Muscle of leg (tissue), 11 donors: Measurements from ENCODE around the gene GALNT9. TPM values are rescaled to one million over a fixed set of nuclear protein-coding genes. Genes with fewer than 3 reads are reported as not detected.

Experiments used
- DNase-seq: peaks from one replicate; pipeline ENCODE4 v3.0.0; 2013
- H3K27ac ChIP-seq: one replicate; pipeline ENCODE4 v1.5.1; 2013; ENCODE audit warnings: mild to moderate bottlenecking, low read length, control low read depth
- H3K27me3 ChIP-seq: one replicate; pipeline ENCODE4 v1.6.1; 2013; ENCODE audit warnings: low read length; ENCODE audit not compliant: control insufficient read depth, insufficient read depth
- H3K36me3 ChIP-seq: one replicate; pipeline ENCODE4 v1.6.1; 2013; ENCODE audit warnings: low read length; ENCODE audit not compliant: control insufficient read depth, insufficient read depth
- H3K4me1 ChIP-seq: one replicate; pipeline ENCODE4 v1.6.1; 2013; ENCODE audit warnings: low read length; ENCODE audit not compliant: control insufficient read depth, insufficient read depth
- H3K4me3 ChIP-seq: one replicate; pipeline ENCODE4 v1.5.1; 2013; ENCODE audit warnings: low read length, control low read depth
- H3K9me3 ChIP-seq: replicated peaks from 2 replicates; pipeline ENCODE4 v1.6.1; 2013; ENCODE audit warnings: low read depth, low read length; ENCODE audit not compliant: control insufficient read depth
- WGBS: methylation state at CpG from one replicate; pipeline ENCODE4 v1.1.5; 2013; ENCODE audit warnings: missing lambda C conversion rate; ENCODE audit not compliant: insufficient coverage; 5-methylcytosine and 5-hydroxymethylcytosine counted together
- polyA plus RNA-seq, 8 donors: library from polyadenylated mRNA; unstranded; fragments of 120-200 nt; gene quantifications; one replicate each; pipeline versions ENCODE4 v1.2.1 to v1.2.3, GENCODE V29; 2013; ENCODE audit warnings: inconsistent platforms in 1 of 8, low replicate concordance in 1 of 8; ENCODE audit not compliant: insufficient read length in 8 of 8, insufficient read depth in 1 of 8
- total RNA-seq: library from RNA; stranded (reverse); fragments of 120-200 nt; gene quantifications from one replicate; pipeline ENCODE4 v1.2.4, GENCODE V29; 2013

GALNT9 gene
- total and polyA plus RNA-seq, 9 donors = 0.91 to 3.0 (median 2.0) TPM

DNA sequence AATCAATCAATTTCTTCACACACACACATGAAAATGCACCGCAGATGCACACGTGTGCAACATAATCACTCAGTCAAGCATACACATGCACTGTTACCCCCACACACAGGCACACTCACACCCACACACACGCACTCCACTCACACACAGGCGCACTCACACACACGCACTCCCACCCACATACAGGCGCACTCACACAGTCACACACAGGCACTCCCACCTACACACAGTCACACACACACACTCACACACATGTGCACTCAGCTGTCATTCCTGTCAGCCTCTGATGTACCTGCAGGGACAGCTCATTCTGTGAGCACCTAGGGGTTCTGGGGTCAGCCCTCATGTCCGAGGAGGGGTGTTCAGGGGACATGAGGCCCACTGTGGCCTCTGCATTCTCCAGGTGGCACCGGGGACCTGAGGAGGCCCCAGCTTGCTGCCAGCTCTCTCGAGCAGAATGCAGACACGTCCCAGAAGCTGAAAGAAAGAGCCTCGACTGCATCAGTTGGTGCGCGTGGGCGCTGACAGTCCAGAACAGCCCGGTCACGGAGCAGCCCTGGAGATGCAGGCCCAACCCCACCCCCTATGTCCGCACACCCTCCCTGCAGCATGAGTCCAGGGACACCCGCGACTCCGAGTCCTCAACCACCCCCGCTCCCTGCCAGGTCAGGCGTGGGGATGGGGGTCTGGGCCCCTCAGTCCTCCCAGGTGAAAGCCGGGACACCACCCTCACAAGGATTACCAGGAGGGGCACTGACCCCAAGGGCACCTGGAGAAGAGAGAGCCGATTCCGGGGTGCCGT lies 115.8 kb downstream of the GALNT9 start:
- 86% methylated on average over 14 of the region's 26 CpGs for WGBS
- Histone ChIP-seq H3K4me3 (no peak overlapping the region), H3K4me1 (peaks cover 7% of the 10 kb centered on the region), H3K27me3 (peaks cover 17% of the 10 kb centered on the region), H3K36me3 (no peaks in the 10 kb centered on the region), H3K27ac (no peak overlapping the region), H3K9me3 (peaks cover under 1% of the 10 kb centered on the region)
- DNase-seq = no peak

DNA sequence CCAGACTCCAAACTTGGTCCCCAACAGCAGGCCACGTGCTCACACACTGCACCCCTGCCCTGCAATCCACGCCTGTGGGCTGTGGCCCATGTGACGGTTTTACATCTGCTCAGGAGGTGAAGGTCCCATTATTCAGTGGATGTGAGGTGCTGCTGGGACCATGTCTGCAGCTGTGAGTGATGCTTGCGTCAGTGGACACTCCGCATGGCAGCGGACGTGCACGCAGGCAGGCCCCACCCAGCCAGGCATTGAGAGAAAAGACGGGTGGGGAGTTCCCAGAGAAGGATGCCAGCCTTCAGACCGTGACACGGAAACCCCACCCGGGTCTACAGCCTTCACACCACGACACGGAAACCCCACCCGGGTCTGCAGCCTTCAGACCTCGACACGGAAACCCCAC lies 117.6 kb downstream of the GALNT9 start:
- H3K9me3 ChIP-seq = peaks cover 5% of the 10 kb centered on the region
- peaks cover 25% of the 10 kb centered on the region for H3K27me3 ChIP-seq
- no peak overlapping the region for H3K27ac ChIP-seq
- no peaks in the 10 kb centered on the region for H3K36me3 ChIP-seq
- no peak overlapping the region for H3K4me3 ChIP-seq
- DNase-seq = no peak
- H3K4me1 ChIP-seq = no peaks in the 10 kb centered on the region
- 93% methylated on average over 12 of the region's 17 CpGs for WGBS

DNA sequence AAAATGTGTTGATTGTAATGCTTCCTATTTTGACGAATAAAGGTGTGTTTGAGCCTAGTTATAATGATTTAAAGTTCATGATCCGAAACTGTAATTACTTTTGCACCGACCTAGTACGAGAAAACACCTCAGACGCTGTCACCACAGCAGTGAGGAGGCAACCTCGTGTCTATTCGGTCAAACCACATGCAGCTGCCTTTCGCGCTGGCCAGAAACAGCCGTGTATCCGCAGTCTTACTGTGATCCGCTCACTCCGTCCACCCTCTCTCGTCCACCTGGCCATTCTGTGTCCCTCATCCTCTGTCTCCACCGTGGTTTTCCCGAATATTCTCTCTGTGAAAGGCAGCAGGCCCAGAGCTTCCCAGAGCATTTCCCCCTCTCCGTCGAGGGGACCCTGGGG lies 118.1 kb downstream of the GALNT9 start:
- H3K27me3 ChIP-seq = peaks cover 28% of the 10 kb centered on the region
- no peaks in the 10 kb centered on the region for H3K4me1 ChIP-seq
- 89% methylated on average over 15 of the region's 18 CpGs for WGBS
- DNase-seq = no peak
- no peaks in the 10 kb centered on the region for H3K36me3 ChIP-seq
- H3K9me3 ChIP-seq = peaks cover 5% of the 10 kb centered on the region
- no peak overlapping the region for H3K4me3 ChIP-seq
- no peak overlapping the region for H3K27ac ChIP-seq

DNA sequence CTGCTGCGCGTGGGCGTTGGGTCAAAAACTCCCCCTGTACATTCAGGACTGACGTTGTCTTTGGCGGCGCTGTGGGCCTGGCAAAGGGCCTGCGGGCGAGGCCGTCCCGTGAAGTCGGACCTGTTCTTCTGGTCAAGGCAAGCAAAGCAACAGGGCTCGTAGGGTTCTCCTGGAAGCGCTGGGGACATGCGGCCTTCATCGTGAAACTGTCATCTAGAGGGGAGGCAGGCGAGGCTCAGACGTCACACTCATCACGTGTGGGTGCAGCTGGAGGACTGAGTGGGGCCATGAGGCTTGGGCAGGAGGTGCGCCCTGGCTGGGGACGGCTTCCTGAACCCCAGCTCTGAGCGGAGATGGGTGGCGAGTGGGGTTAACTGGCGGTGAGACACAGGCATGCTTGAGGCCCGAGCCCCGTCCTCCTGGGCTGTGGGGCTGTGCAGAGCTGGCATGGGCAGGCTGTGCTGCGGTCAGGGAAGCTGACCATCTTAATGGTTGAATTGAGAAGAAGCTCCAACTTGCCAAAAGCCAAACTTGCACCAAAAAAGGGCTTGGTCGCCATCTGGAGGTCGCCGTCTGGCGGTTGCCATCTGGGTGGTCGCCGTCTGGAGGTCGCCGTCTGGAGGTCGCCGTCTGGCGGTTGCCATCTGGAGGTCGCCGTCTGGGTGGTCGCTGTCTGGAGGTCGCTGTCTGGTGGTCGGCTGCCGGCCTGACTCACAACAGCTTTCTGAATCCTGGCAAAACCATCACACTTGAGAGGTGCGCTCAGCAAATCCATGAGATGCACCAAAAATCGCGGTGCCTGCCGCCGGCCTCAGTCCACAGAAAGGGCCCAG lies 119.0 kb downstream of the GALNT9 start:
- Histone ChIP-seq H3K4me3 (no peak overlapping the region), H3K27me3 (peaks cover 35% of the 10 kb centered on the region), H3K36me3 (no peaks in the 10 kb centered on the region), H3K9me3 (peaks cover 5% of the 10 kb centered on the region), H3K4me1 (peaks cover 5% of the 10 kb centered on the region), H3K27ac (no peak overlapping the region)
- DNase-seq = no peak
- 83% methylated on average over 44 of the region's 48 CpGs for WGBS

DNA sequence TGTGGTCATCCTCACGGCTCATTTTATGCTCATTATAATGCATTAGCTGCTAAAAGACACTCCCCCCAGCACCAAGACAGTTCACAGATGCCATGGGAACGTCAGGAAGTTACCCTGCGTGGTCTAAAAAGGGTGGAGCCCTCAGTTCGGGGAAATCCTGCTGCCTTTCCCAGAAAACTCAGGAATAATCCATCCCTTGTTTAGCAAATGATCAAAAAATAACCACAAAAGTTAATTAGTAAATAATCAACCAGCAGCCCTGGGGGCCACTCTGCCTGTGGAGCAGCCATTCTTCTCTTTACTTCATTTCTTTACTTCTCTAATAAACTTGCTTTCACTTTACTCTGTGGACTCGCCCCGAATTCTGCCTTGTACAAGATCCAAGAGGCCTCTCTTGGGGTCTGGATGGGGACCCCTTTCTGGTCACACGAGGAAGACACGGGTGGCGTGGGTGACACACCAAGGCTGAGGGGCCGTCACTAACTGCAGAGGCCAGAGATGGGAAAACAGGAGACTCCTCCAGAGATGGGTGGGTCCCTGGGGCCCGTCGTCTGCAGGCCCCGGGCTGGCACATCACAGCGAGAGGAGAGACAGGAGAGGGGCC lies 119.7 kb downstream of the GALNT9 start:
- H3K27me3 ChIP-seq = peaks cover 42% of the 10 kb centered on the region
- peaks cover 5% of the 10 kb centered on the region for H3K9me3 ChIP-seq
- 87% methylated on average over 12 of the region's 14 CpGs for WGBS
- H3K36me3 ChIP-seq = no peaks in the 10 kb centered on the region
- H3K27ac ChIP-seq = no peak overlapping the region
- DNase-seq = no peak
- H3K4me3 ChIP-seq = no peak overlapping the region
- peaks cover 12% of the 10 kb centered on the region for H3K4me1 ChIP-seq

DNA sequence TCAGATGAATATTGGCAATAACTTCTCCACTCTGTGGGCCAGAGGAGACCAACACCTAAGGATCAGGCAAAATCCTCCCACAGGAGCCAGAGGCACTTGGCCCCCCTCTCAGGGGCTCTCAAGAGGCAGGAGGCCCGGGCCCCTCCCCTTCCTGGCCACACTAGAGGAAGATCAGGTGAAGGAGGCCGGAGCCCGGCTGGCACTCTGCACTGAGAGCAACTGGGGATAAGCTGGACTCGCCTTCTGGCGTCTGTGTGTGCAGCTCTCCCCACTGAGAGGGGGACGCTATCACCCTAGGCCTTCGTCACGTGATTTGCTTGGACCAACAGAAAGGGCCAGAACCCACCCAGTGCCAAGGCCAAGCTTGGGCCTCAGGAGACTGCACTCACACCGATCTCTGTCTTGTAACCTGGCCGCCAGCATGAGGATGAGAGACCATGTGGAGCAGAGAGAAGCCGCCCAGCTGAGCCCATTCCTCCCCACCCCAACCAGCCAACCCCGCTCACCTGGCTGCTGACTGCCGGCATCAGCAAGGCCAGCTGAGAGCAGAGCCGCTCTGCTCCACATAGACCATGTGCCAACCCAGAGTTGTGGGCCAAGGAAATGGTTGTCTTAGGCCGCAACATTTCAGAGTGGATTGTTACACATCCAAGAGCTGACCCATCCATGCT lies 121.1 kb downstream of the GALNT9 start:
- no peak for DNase-seq
- peaks cover 54% of the 10 kb centered on the region for H3K27me3 ChIP-seq
- H3K4me1 ChIP-seq = peaks cover 16% of the 10 kb centered on the region
- H3K36me3 ChIP-seq = no peaks in the 10 kb centered on the region
- 89% methylated on average over 14 of the region's 15 CpGs for WGBS
- no peak overlapping the region for H3K4me3 ChIP-seq
- H3K27ac ChIP-seq = no peak overlapping the region
- peaks cover 5% of the 10 kb centered on the region for H3K9me3 ChIP-seq

GRCh38 chr12:132207083-132207775 lies 122.2 kb downstream of the GALNT9 start:
- peaks cover 58% of the 10 kb centered on the region for H3K27me3 ChIP-seq
- no peak for DNase-seq
- H3K9me3 ChIP-seq = peaks cover 5% of the 10 kb centered on the region
- H3K36me3 ChIP-seq = no peaks in the 10 kb centered on the region
- 80% methylated on average over 36 of the region's 36 CpGs for WGBS
- H3K4me1 ChIP-seq = peaks cover 16% of the 10 kb centered on the region
- H3K27ac ChIP-seq = no peak overlapping the region
- no peak overlapping the region for H3K4me3 ChIP-seq

GRCh38 chr12:132206046-132206434 lies 123.3 kb downstream of the GALNT9 start:
- 30% methylated on average over 11 of the region's 14 CpGs for WGBS
- Histone ChIP-seq H3K27ac (no peak overlapping the region), H3K36me3 (no peaks in the 10 kb centered on the region), H3K27me3 (peaks cover 58% of the 10 kb centered on the region), H3K4me3 (no peak overlapping the region), H3K4me1 (peaks cover 16% of the 10 kb centered on the region), H3K9me3 (peaks cover 5% of the 10 kb centered on the region)
- DNase-seq = no peak

- Histone ChIP-seq H3K4me1 (peaks cover 16% of the 10 kb centered on the region), H3K9me3 (peaks cover 5% of the 10 kb centered on the region), H3K4me3 (no peak overlapping the region), H3K27me3 (peaks cover 58% of the 10 kb centered on the region), H3K27ac (no peak overlapping the region), H3K36me3 (no peaks in the 10 kb centered on the region)
- under 1% methylated on average over 39 of the region's 53 CpGs for WGBS
- no peak for DNase-seq
Measured at GRCh38 chr12:132205271-132206045, 123.9 kb downstream of the GALNT9 start.
